GM12878 (cell line): ENCODE results near the gene MGAT3. TPM values are rescaled to one million over a fixed set of nuclear protein-coding genes. Genes with fewer than 3 reads are reported as not detected.

ENCODE experiments used
- ATAC-seq: fragments of 200-7000 bp; cut with Tn5 transposase; 3 replicates; pipeline ENCODE4 v1.9.1; 2020; ENCODE audit warnings: mild to moderate bottlenecking, moderate library complexity
- BruUV-seq: library from RNA; stranded (reverse); fragments of 400-500 nt; replicated peaks from 2 replicates; lab custom pipeline; 2021; lab: Mats Ljungman, UMichigan
- CTCF ChIA-PET: fragments of 300-600 bp; sonication (Branson Sonifier 250); formaldehyde crosslinking; extraction: SDS; loops from one replicate; lab custom pipeline; 2021; ENCODE audit warnings: inconsistent platforms; lab: Yijun Ruan, JAX
- POLR2A ChIA-PET: fragments of 350-600 bp; formaldehyde crosslinking; extraction: SDS; loops from one replicate; lab custom pipeline; 2021; ENCODE audit warnings: inconsistent platforms; lab: Charles Lee
- RAD21 ChIA-PET: fragments of 300-600 bp; sonication (Branson Sonifier 250); formaldehyde crosslinking; loops from one replicate; lab custom pipeline; 2023; ENCODE audit warnings: antibody characterized with exemption; ENCODE audit not compliant: unreplicated experiment; lab: Charles Lee
- SMC1A ChIA-PET: fragments of 300-600 bp; sonication (Branson Sonifier 250); formaldehyde crosslinking; loops from one replicate; lab custom pipeline; 2023; ENCODE audit not compliant: unreplicated experiment, uncharacterized antibody; lab: Charles Lee
- DNase-seq: peaks from one replicate; pipeline ENCODE4 v3.0.0-alpha.2; 2011; ENCODE audit warnings: low read depth, low spot score
- FAIRE-seq: peaks from 3 replicates; lab custom pipeline; 2011; peaks lifted over from hg19 to GRCh38; lab: Jason Lieb, UNC
- H2AFZ ChIP-seq: 2 replicates; pipeline ENCODE4 v1.6.0; 2011; ENCODE audit warnings: low read depth, low read length, control low read depth; ENCODE audit not compliant: control insufficient read depth
- H3K27ac ChIP-seq: 2 replicates; pipeline ENCODE4 v1.5.1; 2011; ENCODE audit warnings: control low read depth; ENCODE audit not compliant: control insufficient read depth, insufficient read depth
- H3K27me3 ChIP-seq, 2 experiments: replicated peaks in 1 of 2; 2 replicates each; pipeline versions ENCODE4 v1.6.0 to v1.6.1; 2011; ENCODE audit warnings: low read length in 1 of 2; ENCODE audit not compliant: control insufficient read depth in 2 of 2, insufficient read depth in 2 of 2
- H3K36me3 ChIP-seq, 2 experiments: 2 replicates each; pipeline ENCODE4 v1.5.1; 2011; ENCODE audit warnings: low read length in 1 of 2; ENCODE audit not compliant: control insufficient read depth in 2 of 2, insufficient read depth in 2 of 2
- H3K4me1 ChIP-seq: 2 replicates; pipeline ENCODE4 v1.6.1; 2011; ENCODE audit warnings: mild to moderate bottlenecking, low read length, moderate library complexity, mixed read lengths; ENCODE audit not compliant: control insufficient read depth, insufficient read depth
- H3K4me2 ChIP-seq: 2 replicates; pipeline ENCODE4 v1.6.0; 2011; ENCODE audit warnings: control low read depth; ENCODE audit not compliant: control insufficient read depth, insufficient read depth
- H3K4me3 ChIP-seq: fragments of 200-600 bp; sonication (generic); 2 replicates; pipeline ENCODE4 v1.5.1; 2016
- H3K79me2 ChIP-seq: 2 replicates; pipeline ENCODE4 v1.6.0; 2011; ENCODE audit warnings: low read length; ENCODE audit not compliant: control insufficient read depth, insufficient read depth
- H3K9ac ChIP-seq: 2 replicates; pipeline ENCODE4 v1.8.0; 2011; ENCODE audit warnings: low read length, control low read depth, mixed read lengths; ENCODE audit not compliant: control insufficient read depth, insufficient read depth
- H3K9me3 ChIP-seq: replicated peaks from 3 replicates; pipeline ENCODE4 v1.5.1; 2011; ENCODE audit warnings: mild to moderate bottlenecking, low read length; ENCODE audit not compliant: control insufficient read depth, insufficient read depth
- H4K20me1 ChIP-seq: 2 replicates; pipeline ENCODE4 v1.6.0; 2011; ENCODE audit not compliant: control insufficient read depth, insufficient read depth
- ETV6 ChIP-seq, 2 experiments: fragments of 450-650 bp in 1 of 2; IDR thresholded peaks in 1 of 2; conservative IDR thresholded peaks in 1 of 2; 2 replicates each; pipeline ENCODE4 v1.6.1; 2014; ENCODE audit warnings: antibody characterized with exemption in 1 of 2, borderline replicate concordance in 1 of 2, low read depth in 1 of 2, mild to moderate bottlenecking in 1 of 2, moderate library complexity in 1 of 2
- NFXL1 ChIP-seq: fragments of 450-650 bp; IDR thresholded peaks from 2 replicates; pipeline ENCODE4 v1.6.1; 2017; ENCODE audit warnings: antibody characterized with exemption, mild to moderate bottlenecking, borderline replicate concordance
- NRF1 ChIP-seq: conservative IDR thresholded peaks from 2 replicates; pipeline ENCODE4 v1.6.1; 2011; ENCODE audit warnings: mild to moderate bottlenecking, low read depth, low read length, improper control_type of control experiment
- PKNOX1 ChIP-seq: fragments of 450-650 bp; IDR thresholded peaks from 2 replicates; pipeline ENCODE4 v1.6.1; 2016; ENCODE audit warnings: mild to moderate bottlenecking
- RAD51 ChIP-seq: fragments of 450-650 bp; IDR thresholded peaks from 2 replicates; pipeline ENCODE4 v1.6.1; 2016; ENCODE audit warnings: moderate library complexity, mild to moderate bottlenecking, inconsistent platforms
- STAT3 ChIP-seq: IDR thresholded peaks from 2 replicates; pipeline ENCODE4 v1.6.1; 2011; ENCODE audit warnings: low read depth, low read length, improper control_type of control experiment
- ZBED1 ChIP-seq: IDR thresholded peaks from 2 replicates; pipeline ENCODE4 v1.6.1; 2016; ENCODE audit warnings: borderline replicate concordance
- ZNF207 ChIP-seq: fragments of 450-650 bp; IDR thresholded peaks from 2 replicates; pipeline ENCODE4 v1.6.1; 2014; ENCODE audit warnings: antibody characterized with exemption, mild to moderate bottlenecking, borderline replicate concordance
- ZNF274 ChIP-seq: IDR thresholded peaks from one replicate; pipeline ENCODE4 v1.8.0; 2011; ENCODE audit not compliant: insufficient read length, insufficient read depth
- WGBS: methylation state at CpG from one replicate; pipeline ENCODE4 v1.1.6; 2016; ENCODE audit warnings: low lambda C conversion rate; ENCODE audit not compliant: insufficient replicate concordance, insufficient coverage; ENCODE audit errors: missing lambda C conversion rate; 5-methylcytosine and 5-hydroxymethylcytosine counted together
- in situ Hi-C: fragments of 300-500 bp; cut with MboI; formaldehyde crosslinking; loops from 9 replicates; pipeline ENCODE4 v1.14.3; 2018; ENCODE audit warnings: mixed read lengths
- intact Hi-C: fragments of 100-400 bp; cut with micrococcal nuclease; formaldehyde crosslinking; loops from one replicate; pipeline ENCODE4 v1.14.2; 2022; ENCODE audit not compliant: unreplicated experiment
- polyA plus RNA-seq, 11 experiments: library from polyadenylated mRNA; depleted of rRNA in 4 of 11; unstranded in 6 of 11; stranded (reverse) in 5 of 11; fragments of >200 nt; fragmentation: Nextera tagmentation in 4 of 11; fragmentation: Illumina TruSeq in 1 of 11; extraction: Ambion mirVana in 4 of 11; extraction: Trizol in 1 of 11; gene quantifications; 1 replicate in 1 of 11; 2 replicates in 10 of 11; pipeline versions ENCODE4 v1.2.1 to v1.2.3, GENCODE V29; 2011 to 2016; ENCODE audit warnings: inconsistent platforms in 2 of 11, missing spikeins in 2 of 11, low read depth in 1 of 11
- total RNA-seq, 4 experiments: library from RNA; depleted of rRNA in 3 of 4; stranded (reverse); fragments of >200 nt in 3 of 4; fragmentation: Illumina TruSeq in 1 of 4; extraction: Trizol in 1 of 4; gene quantifications; 2 replicates each; pipeline versions ENCODE4 v1.2.1 to v1.2.3, GENCODE V29; 2013 to 2021

Gene MGAT3
- total and polyA plus RNA-seq, 10 of the 15 experiments (the other 5 are each of a cell fraction or from before 2014, with no cell fraction given) = 0.32 to 40.2 (median 11.9) TPM

- 22% methylated on average over 2 of the region's 2 CpGs for WGBS
- no peaks in the 10 kb centered on the region for H3K36me3 ChIP-seq
- H3K9ac ChIP-seq = no peak overlapping the region
- ChIA-PET RAD21 (interaction anchor here (1.6 kb wide), 1 partner anchor 487 kb away, joined by 10 read pairs; no protein-coding TSS in a partner anchor), CTCF (interaction anchor here (0.9 to 14.5 kb wide), 5 partner anchors 485 to 810 kb away, joined by 3 to 157 read pairs (median 4); no protein-coding TSS in a partner anchor), POLR2A (no interaction called here)
- intact Hi-C loops = loop anchor here (5.0 kb wide), 1 partner anchor 484 kb away; no protein-coding TSS in a partner anchor
- no peaks in the 10 kb centered on the region for H3K4me1 ChIP-seq
- H3K4me2 ChIP-seq = no peak overlapping the region
- no peaks in the 10 kb centered on the region for H3K79me2 ChIP-seq
- H3K4me3 ChIP-seq = no peak overlapping the region
- BruUV-seq = no TSS peak
- H3K9me3 ChIP-seq = no peaks in the 10 kb centered on the region
- no peak for ATAC-seq
- H2AFZ ChIP-seq = no peak overlapping the region
- no peak for TF ChIP-seq ZNF274
- no peak for TF ChIP-seq ZNF207
- no peak for TF ChIP-seq RAD51
- TF ChIP-seq NFXL1 = no peak
- TF ChIP-seq ZBED1 = no peak
- no peak for TF ChIP-seq ETV6 (conservative IDR thresholded peaks at IDR 0.05 in 1 of 2, IDR thresholded peaks at IDR 0.05 in 1 of 2; ENCODE audit: borderline replicate concordance in 1 of 2, low read depth in 1 of 2)
- TF ChIP-seq NRF1 = no peak
- no peak for TF ChIP-seq STAT3
- TF ChIP-seq PKNOX1 = no peak
- TF ChIP-seq, all 136 proteins: peak for 0
- in situ Hi-C loops = loop anchor here (5.0 kb wide), 1 partner anchor 809 kb away; the partner anchor contains the start of gene ADSL
- SMC1A ChIA-PET = interaction anchor here (0.8 to 1.6 kb wide), 4 partner anchors 12 to 498 kb away, joined by 3 to 17 read pairs (median 6); no protein-coding TSS in a partner anchor
- H3K27ac ChIP-seq = no peak overlapping the region
- FAIRE-seq (no peak), DNase-seq (no peak)
- no peaks in the 10 kb centered on the region for H4K20me1 ChIP-seq
- no peaks in the 10 kb centered on the region for H3K27me3 ChIP-seq
Measured at GRCh38 chr22:39537975-39538374, 81.2 kb downstream of the MGAT3 start.

Other genes with a start within 250 kb of the MGAT3 start
Only the 7 nearest of the 8 such genes appear.
- gene RPL3, start 137.4 kb upstream of the MGAT3 start, total RNA-seq (2014; rRNA removed) = 3,609 and 4,063 TPM in 2 replicates
- gene RPL3, start 137.4 kb upstream of the MGAT3 start, total RNA-seq (2014; rRNA removed; fragmentation: Illumina TruSeq; extraction: Trizol) = 4,008 and 4,055 TPM in 2 replicates
- 3,311 and 3,339 TPM in 2 replicates for gene RPL3, start 137.4 kb upstream of the MGAT3 start, total RNA-seq (2021)
- gene RPL3, start 137.4 kb upstream of the MGAT3 start, polyA plus RNA-seq (2011; rRNA removed) = 2,932 and 3,630 TPM in 2 replicates
- gene RPL3, start 137.4 kb upstream of the MGAT3 start, polyA plus RNA-seq (2014; fragmentation: Illumina TruSeq; extraction: Trizol) = 2,337 and 3,976 TPM in 2 replicates
- gene RPL3, start 137.4 kb upstream of the MGAT3 start, polyA plus RNA-seq (2014; fragmentation: Nextera tagmentation; extraction: Ambion mirVana) = 1,000 to 10,000 TPM; 4,597 to 6,791 TPM
- 4,251 and 4,350 TPM in 2 replicates for gene RPL3, start 137.4 kb upstream of the MGAT3 start, polyA plus RNA-seq (2014; rRNA removed)
- 1,000 to 10,000 TPM; 1,534 to 1,710 TPM for gene RPL3, start 137.4 kb upstream of the MGAT3 start, polyA plus RNA-seq (2016; fragmentation: Nextera tagmentation; extraction: Ambion mirVana)
- gene SYNGR1, start 107.0 kb upstream of the MGAT3 start, total RNA-seq (2014; rRNA removed) = 2.8 and 4.7 TPM in 2 replicates
- gene SYNGR1, start 107.0 kb upstream of the MGAT3 start, total RNA-seq (2014; rRNA removed; fragmentation: Illumina TruSeq; extraction: Trizol) = 2.0 and 2.5 TPM in 2 replicates
- 6.6 and 6.7 TPM in 2 replicates for gene SYNGR1, start 107.0 kb upstream of the MGAT3 start, total RNA-seq (2021)
- 0.33 and 0.87 TPM in 2 replicates for gene SYNGR1, start 107.0 kb upstream of the MGAT3 start, polyA plus RNA-seq (2011; rRNA removed)
- gene SYNGR1, start 107.0 kb upstream of the MGAT3 start, polyA plus RNA-seq (2014; fragmentation: Illumina TruSeq; extraction: Trizol) = 0.84 and 2.4 TPM in 2 replicates
- gene SYNGR1, start 107.0 kb upstream of the MGAT3 start, polyA plus RNA-seq (2014; fragmentation: Nextera tagmentation; extraction: Ambion mirVana) = 1 to 10 TPM; 1.4 to 1.7 TPM
- 8.3 and 9.2 TPM in 2 replicates for gene SYNGR1, start 107.0 kb upstream of the MGAT3 start, polyA plus RNA-seq (2014; rRNA removed)
- gene SYNGR1, start 107.0 kb upstream of the MGAT3 start, polyA plus RNA-seq (2016; fragmentation: Nextera tagmentation; extraction: Ambion mirVana) = 1 to 10 TPM; 5.7 to 6.2 TPM
- 9.0 and 10.6 TPM in 2 replicates for gene TAB1, start 57.2 kb upstream of the MGAT3 start, total RNA-seq (2014; rRNA removed)
- 8.1 and 8.9 TPM in 2 replicates for gene TAB1, start 57.2 kb upstream of the MGAT3 start, total RNA-seq (2014; rRNA removed; fragmentation: Illumina TruSeq; extraction: Trizol)
- gene TAB1, start 57.2 kb upstream of the MGAT3 start, total RNA-seq (2021) = 17.3 and 23.4 TPM in 2 replicates
- 7.0 and 14.8 TPM in 2 replicates for gene TAB1, start 57.2 kb upstream of the MGAT3 start, polyA plus RNA-seq (2011; rRNA removed)
- 3.9 and 8.1 TPM in 2 replicates for gene TAB1, start 57.2 kb upstream of the MGAT3 start, polyA plus RNA-seq (2014; fragmentation: Illumina TruSeq; extraction: Trizol)
- gene TAB1, start 57.2 kb upstream of the MGAT3 start, polyA plus RNA-seq (2014; fragmentation: Nextera tagmentation; extraction: Ambion mirVana) = under 1 TPM; 0.40 to 0.57 TPM
- 14.4 and 16.2 TPM in 2 replicates for gene TAB1, start 57.2 kb upstream of the MGAT3 start, polyA plus RNA-seq (2014; rRNA removed)
- gene TAB1, start 57.2 kb upstream of the MGAT3 start, polyA plus RNA-seq (2016; fragmentation: Nextera tagmentation; extraction: Ambion mirVana) = 10 to 100 TPM; 13.9 to 14.5 TPM
- 27.9 and 28.3 TPM in 2 replicates for gene MIEF1, start 45.3 kb downstream of the MGAT3 start, total RNA-seq (2014; rRNA removed)
- gene MIEF1, start 45.3 kb downstream of the MGAT3 start, total RNA-seq (2014; rRNA removed; fragmentation: Illumina TruSeq; extraction: Trizol) = 24.0 and 26.4 TPM in 2 replicates
- 50.9 and 52.3 TPM in 2 replicates for gene MIEF1, start 45.3 kb downstream of the MGAT3 start, total RNA-seq (2021)
- 21.3 and 27.9 TPM in 2 replicates for gene MIEF1, start 45.3 kb downstream of the MGAT3 start, polyA plus RNA-seq (2011; rRNA removed)
- gene MIEF1, start 45.3 kb downstream of the MGAT3 start, polyA plus RNA-seq (2014; fragmentation: Illumina TruSeq; extraction: Trizol) = 33.1 and 35.8 TPM in 2 replicates
- 10 to 100 TPM; 12.4 to 13.8 TPM for gene MIEF1, start 45.3 kb downstream of the MGAT3 start, polyA plus RNA-seq (2014; fragmentation: Nextera tagmentation; extraction: Ambion mirVana)
- gene MIEF1, start 45.3 kb downstream of the MGAT3 start, polyA plus RNA-seq (2014; rRNA removed) = 30.6 and 35.2 TPM in 2 replicates
- 10 to 100 TPM; 43.2 to 46.3 TPM for gene MIEF1, start 45.3 kb downstream of the MGAT3 start, polyA plus RNA-seq (2016; fragmentation: Nextera tagmentation; extraction: Ambion mirVana)
- 308 and 320 TPM in 2 replicates for gene ATF4, start 63.5 kb downstream of the MGAT3 start, total RNA-seq (2014; rRNA removed)
- 340 and 355 TPM in 2 replicates for gene ATF4, start 63.5 kb downstream of the MGAT3 start, total RNA-seq (2014; rRNA removed; fragmentation: Illumina TruSeq; extraction: Trizol)
- gene ATF4, start 63.5 kb downstream of the MGAT3 start, total RNA-seq (2021) = 326 and 331 TPM in 2 replicates
- gene ATF4, start 63.5 kb downstream of the MGAT3 start, polyA plus RNA-seq (2011; rRNA removed) = 566 and 603 TPM in 2 replicates
- 520 and 576 TPM in 2 replicates for gene ATF4, start 63.5 kb downstream of the MGAT3 start, polyA plus RNA-seq (2014; fragmentation: Illumina TruSeq; extraction: Trizol)
- gene ATF4, start 63.5 kb downstream of the MGAT3 start, polyA plus RNA-seq (2014; fragmentation: Nextera tagmentation; extraction: Ambion mirVana) = 100 to 1,000 TPM in 1 of 2 experiments, 10 to 100 TPM in 1; 88.3 to 187 TPM
- gene ATF4, start 63.5 kb downstream of the MGAT3 start, polyA plus RNA-seq (2014; rRNA removed) = 508 and 605 TPM in 2 replicates
- gene ATF4, start 63.5 kb downstream of the MGAT3 start, polyA plus RNA-seq (2016; fragmentation: Nextera tagmentation; extraction: Ambion mirVana) = 100 to 1,000 TPM; 165 to 178 TPM
- 106 and 132 TPM in 2 replicates for gene RPS19BP1, start 75.7 kb downstream of the MGAT3 start, total RNA-seq (2014; rRNA removed)
- 36.6 and 47.5 TPM in 2 replicates for gene RPS19BP1, start 75.7 kb downstream of the MGAT3 start, total RNA-seq (2014; rRNA removed; fragmentation: Illumina TruSeq; extraction: Trizol)
- gene RPS19BP1, start 75.7 kb downstream of the MGAT3 start, total RNA-seq (2021) = 83.6 and 85.7 TPM in 2 replicates
- gene RPS19BP1, start 75.7 kb downstream of the MGAT3 start, polyA plus RNA-seq (2011; rRNA removed) = 48.1 and 71.5 TPM in 2 replicates
- 8.8 and 20.3 TPM in 2 replicates for gene RPS19BP1, start 75.7 kb downstream of the MGAT3 start, polyA plus RNA-seq (2014; fragmentation: Illumina TruSeq; extraction: Trizol)
- 10 to 100 TPM in 1 of 2 experiments, 1 to 10 TPM in 1; 2.7 to 14.3 TPM for gene RPS19BP1, start 75.7 kb downstream of the MGAT3 start, polyA plus RNA-seq (2014; fragmentation: Nextera tagmentation; extraction: Ambion mirVana)
- gene RPS19BP1, start 75.7 kb downstream of the MGAT3 start, polyA plus RNA-seq (2014; rRNA removed) = 146 and 170 TPM in 2 replicates
- gene RPS19BP1, start 75.7 kb downstream of the MGAT3 start, polyA plus RNA-seq (2016; fragmentation: Nextera tagmentation; extraction: Ambion mirVana) = 100 to 1,000 TPM; 178 to 206 TPM
- not detected in 2 replicates for gene CACNA1I, start 113.7 kb downstream of the MGAT3 start, total RNA-seq (2014; rRNA removed)
- gene CACNA1I, start 113.7 kb downstream of the MGAT3 start, total RNA-seq (2014; rRNA removed; fragmentation: Illumina TruSeq; extraction: Trizol) = not detected in 2 replicates
- gene CACNA1I, start 113.7 kb downstream of the MGAT3 start, total RNA-seq (2021) = 0.03 TPM in 2 replicates
- 0.01 TPM in 1 of 2 replicates, not detected in the other for gene CACNA1I, start 113.7 kb downstream of the MGAT3 start, polyA plus RNA-seq (2011; rRNA removed)
- not detected in 2 replicates for gene CACNA1I, start 113.7 kb downstream of the MGAT3 start, polyA plus RNA-seq (2014; fragmentation: Illumina TruSeq; extraction: Trizol)
- not detected for gene CACNA1I, start 113.7 kb downstream of the MGAT3 start, polyA plus RNA-seq (2014; fragmentation: Nextera tagmentation; extraction: Ambion mirVana)
- not detected in 2 replicates for gene CACNA1I, start 113.7 kb downstream of the MGAT3 start, polyA plus RNA-seq (2014; rRNA removed)
- gene CACNA1I, start 113.7 kb downstream of the MGAT3 start, polyA plus RNA-seq (2016; fragmentation: Nextera tagmentation; extraction: Ambion mirVana) = not detected